ENCODE results near the gene SYCN.
"Not testable (repeated sequence)": the region's sequence is repeated elsewhere in the genome, so short reads cannot be mapped to it uniquely, and the experiment has no call there.

Gene SYCN

DNA sequence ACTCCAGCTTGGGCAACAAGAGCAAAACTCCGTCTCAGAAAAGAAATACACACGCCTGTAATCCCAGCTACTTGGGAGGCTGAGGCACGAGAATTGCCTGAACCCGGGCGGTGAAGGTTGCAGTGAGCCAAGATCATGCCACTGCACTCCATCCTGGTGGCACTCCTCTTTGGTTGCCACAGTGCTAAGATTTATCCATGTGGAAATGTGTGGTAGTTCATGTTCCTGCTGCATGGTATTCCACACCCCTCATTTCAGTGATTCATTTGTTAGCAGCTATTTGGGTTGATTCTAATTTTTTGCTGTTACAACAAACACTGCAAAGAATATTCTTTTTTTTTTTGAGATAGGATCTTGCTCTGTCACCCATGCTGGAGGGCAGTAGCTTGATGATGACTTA is 28.6 kb upstream of the SYCN start:
- Histone ChIP-seq H3K36me3 (ENCODE audit: low read depth) (no peaks in the 10 kb centered on the region), H3K27me3 (ENCODE audit: insufficient read depth, poor library complexity, severe bottlenecking) (no peaks in the 10 kb centered on the region), H3K9me3 (ENCODE audit: severe bottlenecking) (no peaks in the 10 kb centered on the region), H3K27ac (ENCODE audit: poor library complexity, severe bottlenecking) (no peak overlapping the region), H3K4me3 (ENCODE audit: severe bottlenecking) (no peak overlapping the region), H3K4me1 (ENCODE audit: insufficient read depth, poor library complexity, severe bottlenecking) (no peaks in the 10 kb centered on the region)
- TF ChIP-seq, protein P1, sequence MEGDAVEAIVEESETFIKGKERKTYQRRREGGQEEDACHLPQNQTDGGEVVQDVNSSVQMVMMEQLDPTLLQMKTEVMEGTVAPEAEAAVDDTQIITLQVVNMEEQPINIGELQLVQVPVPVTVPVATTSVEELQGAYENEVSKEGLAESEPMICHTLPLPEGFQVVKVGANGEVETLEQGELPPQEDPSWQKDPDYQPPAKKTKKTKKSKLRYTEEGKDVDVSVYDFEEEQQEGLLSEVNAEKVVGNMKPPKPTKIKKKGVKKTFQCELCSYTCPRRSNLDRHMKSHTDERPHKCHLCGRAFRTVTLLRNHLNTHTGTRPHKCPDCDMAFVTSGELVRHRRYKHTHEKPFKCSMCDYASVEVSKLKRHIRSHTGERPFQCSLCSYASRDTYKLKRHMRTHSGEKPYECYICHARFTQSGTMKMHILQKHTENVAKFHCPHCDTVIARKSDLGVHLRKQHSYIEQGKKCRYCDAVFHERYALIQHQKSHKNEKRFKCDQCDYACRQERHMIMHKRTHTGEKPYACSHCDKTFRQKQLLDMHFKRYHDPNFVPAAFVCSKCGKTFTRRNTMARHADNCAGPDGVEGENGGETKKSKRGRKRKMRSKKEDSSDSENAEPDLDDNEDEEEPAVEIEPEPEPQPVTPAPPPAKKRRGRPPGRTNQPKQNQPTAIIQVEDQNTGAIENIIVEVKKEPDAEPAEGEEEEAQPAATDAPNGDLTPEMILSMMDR (IDR thresholded peaks at IDR 0.05; ENCODE audit: poor library complexity, severe bottlenecking) = no peak
- DNase-seq (ENCODE audit: low spot score) (no peak), ATAC-seq (ENCODE audit: low read depth) (no peak)

DNA sequence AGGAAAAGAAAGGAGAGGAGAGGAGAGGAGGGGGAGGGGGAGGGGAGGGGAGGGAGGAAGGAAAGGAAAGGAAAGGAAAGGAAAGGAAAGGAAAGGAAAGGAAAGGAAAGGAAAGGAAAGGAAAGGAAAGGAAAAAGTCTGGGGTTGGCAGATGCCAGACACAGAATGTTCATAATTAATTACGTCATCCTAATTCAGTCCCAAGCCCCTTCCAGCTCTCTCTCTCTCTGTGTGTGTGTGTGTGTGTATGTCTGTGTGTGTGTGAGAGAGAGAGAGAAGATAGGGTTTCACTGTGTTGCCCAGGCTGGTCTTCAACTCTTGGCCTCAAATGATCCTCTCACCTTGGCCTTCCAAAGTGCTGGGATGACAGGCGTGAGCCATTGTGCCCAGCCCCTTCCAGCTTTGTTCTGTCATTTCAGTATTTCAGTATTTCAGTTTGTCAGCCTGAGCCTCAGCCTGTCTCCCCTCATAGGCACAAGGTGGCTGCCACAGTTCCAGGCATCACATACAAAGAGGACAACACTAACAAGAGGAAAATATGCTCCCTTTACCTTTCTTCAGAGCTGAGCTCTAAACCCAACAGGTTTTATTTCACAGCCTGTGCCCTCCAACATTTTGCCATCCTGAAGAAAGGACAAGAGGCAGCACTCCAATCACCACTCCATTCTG is 26.2 kb upstream of the SYCN start:
- no peak overlapping the region for H3K4me3 ChIP-seq (ENCODE audit: severe bottlenecking)
- no peaks in the 10 kb centered on the region for H3K9me3 ChIP-seq (ENCODE audit: severe bottlenecking)
- DNase-seq (ENCODE audit: low spot score) (no peak), ATAC-seq (ENCODE audit: low read depth) (no peak)
- no peak overlapping the region for H3K27ac ChIP-seq (ENCODE audit: poor library complexity, severe bottlenecking)
- no peaks in the 10 kb centered on the region for H3K27me3 ChIP-seq (ENCODE audit: insufficient read depth, poor library complexity, severe bottlenecking)
- H3K36me3 ChIP-seq (ENCODE audit: low read depth) = no peaks in the 10 kb centered on the region
- TF ChIP-seq, protein P1 (IDR thresholded peaks at IDR 0.05; ENCODE audit: poor library complexity, severe bottlenecking) = no peak
- no peaks in the 10 kb centered on the region for H3K4me1 ChIP-seq (ENCODE audit: insufficient read depth, poor library complexity, severe bottlenecking)

DNA sequence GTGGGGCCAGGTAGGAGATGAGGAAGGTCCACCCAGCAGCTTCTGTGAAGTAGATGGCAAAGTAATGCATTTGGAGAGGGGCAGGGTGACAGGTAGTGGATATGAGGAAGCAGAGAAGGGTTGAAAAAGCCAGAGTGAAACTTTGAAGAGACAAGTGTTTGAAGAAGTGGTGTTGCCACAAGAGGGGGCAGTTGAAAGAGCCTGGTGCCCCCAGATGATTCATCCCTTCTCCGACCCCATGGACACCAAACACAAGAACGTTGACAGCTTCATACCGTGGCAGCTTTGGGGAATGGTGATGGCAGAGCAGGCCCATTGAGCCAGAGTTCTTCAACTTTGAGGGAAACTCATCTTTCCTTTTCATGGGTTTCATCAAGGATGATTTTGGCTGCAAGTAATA is 20.8 kb upstream of the SYCN start:
- Histone ChIP-seq H3K36me3 (ENCODE audit: low read depth) (no peaks in the 10 kb centered on the region), H3K4me1 (ENCODE audit: insufficient read depth, poor library complexity, severe bottlenecking) (no peaks in the 10 kb centered on the region), H3K27me3 (ENCODE audit: insufficient read depth, poor library complexity, severe bottlenecking) (no peaks in the 10 kb centered on the region), H3K9me3 (ENCODE audit: severe bottlenecking) (no peaks in the 10 kb centered on the region), H3K27ac (ENCODE audit: poor library complexity, severe bottlenecking) (no peak overlapping the region), H3K4me3 (ENCODE audit: severe bottlenecking) (no peak overlapping the region)
- TF ChIP-seq, protein P1 (IDR thresholded peaks at IDR 0.05; ENCODE audit: poor library complexity, severe bottlenecking) = no peak
- no peak for DNase-seq (ENCODE audit: low spot score)
- ATAC-seq (ENCODE audit: low read depth) = no peak

DNA sequence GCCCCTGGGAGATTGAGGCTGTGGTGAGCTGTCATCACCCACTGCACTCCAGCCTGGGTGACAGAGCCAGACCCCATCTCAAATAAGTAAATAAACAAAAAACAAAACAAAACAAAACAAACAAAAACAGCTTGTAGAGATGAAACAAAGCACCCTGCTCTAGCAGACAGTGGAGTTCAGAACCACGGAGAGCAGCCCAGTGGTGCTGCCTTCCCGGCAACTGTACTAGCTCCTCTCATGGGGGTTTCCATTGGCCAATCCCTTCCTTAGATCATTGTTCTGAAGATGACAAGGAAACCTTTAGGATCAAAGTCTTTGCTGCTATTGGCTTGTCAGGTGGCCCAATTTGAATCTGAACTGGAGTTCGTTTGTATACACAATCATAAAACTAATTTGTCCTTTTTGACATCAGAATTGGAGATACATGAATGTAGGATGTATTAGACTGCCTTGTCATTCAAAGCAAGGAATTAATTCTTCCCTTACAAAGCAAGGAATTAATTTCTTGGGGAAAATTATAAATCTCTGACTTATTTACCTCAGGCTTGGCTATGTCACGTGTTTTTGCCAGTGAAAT is 19.7 kb upstream of the SYCN start:
- Histone ChIP-seq H3K9me3 (ENCODE audit: severe bottlenecking) (no peaks in the 10 kb centered on the region), H3K36me3 (ENCODE audit: low read depth) (no peaks in the 10 kb centered on the region), H3K4me1 (ENCODE audit: insufficient read depth, poor library complexity, severe bottlenecking) (no peaks in the 10 kb centered on the region), H3K4me3 (ENCODE audit: severe bottlenecking) (no peak overlapping the region), H3K27me3 (ENCODE audit: insufficient read depth, poor library complexity, severe bottlenecking) (no peaks in the 10 kb centered on the region), H3K27ac (ENCODE audit: poor library complexity, severe bottlenecking) (no peak overlapping the region)
- ATAC-seq (ENCODE audit: low read depth) (no peak), DNase-seq (ENCODE audit: low spot score) (no peak)
- TF ChIP-seq, protein P1 (IDR thresholded peaks at IDR 0.05; ENCODE audit: poor library complexity, severe bottlenecking) = no peak

DNA sequence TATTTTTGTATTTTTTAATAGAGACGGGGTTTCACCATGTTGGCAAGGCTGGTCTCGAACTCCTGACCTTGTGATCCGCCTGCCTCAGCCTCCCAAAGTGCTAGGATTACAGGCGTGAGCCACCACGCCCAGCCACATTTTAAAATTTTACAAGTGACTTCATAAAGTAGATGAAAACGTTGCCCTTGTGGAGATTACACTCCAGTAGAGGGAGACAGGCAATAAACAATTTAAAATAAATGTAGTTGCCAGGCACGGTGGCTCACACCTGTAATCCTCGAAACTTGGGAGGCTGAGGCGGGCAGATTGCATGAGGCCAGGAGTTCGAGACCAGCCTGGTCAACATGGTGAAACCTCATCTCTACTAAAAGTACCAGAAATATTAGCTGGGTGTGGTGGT is 15.0 kb upstream of the SYCN start:
- H3K27me3 ChIP-seq (ENCODE audit: insufficient read depth, poor library complexity, severe bottlenecking); DNase-seq (ENCODE audit: low spot score); H3K9me3 ChIP-seq (ENCODE audit: severe bottlenecking); H3K36me3 ChIP-seq (ENCODE audit: low read depth); H3K4me1 ChIP-seq (ENCODE audit: insufficient read depth, poor library complexity, severe bottlenecking); H3K27ac ChIP-seq (ENCODE audit: poor library complexity, severe bottlenecking); H3K4me3 ChIP-seq (ENCODE audit: severe bottlenecking); ATAC-seq (ENCODE audit: low read depth): not testable (repeated sequence)

Measured in RWPE2 (cell line).